A549 treated with Mapracorat at 1 μM for 4 hours (cell line): ENCODE measurements around the gene RAB11FIP3. TPM values are rescaled to one million over a fixed set of nuclear protein-coding genes. Genes with fewer than 3 reads are reported as not detected.

Source experiments
- total RNA-seq: library from RNA; stranded (reverse); fragments of 200-300 nt; extraction: Qiagen RNA extraction; gene quantifications from 5 replicates; pipeline ENCODE4 v1.2.3, GENCODE V29; 2022

The RAB11FIP3 gene, protein sequence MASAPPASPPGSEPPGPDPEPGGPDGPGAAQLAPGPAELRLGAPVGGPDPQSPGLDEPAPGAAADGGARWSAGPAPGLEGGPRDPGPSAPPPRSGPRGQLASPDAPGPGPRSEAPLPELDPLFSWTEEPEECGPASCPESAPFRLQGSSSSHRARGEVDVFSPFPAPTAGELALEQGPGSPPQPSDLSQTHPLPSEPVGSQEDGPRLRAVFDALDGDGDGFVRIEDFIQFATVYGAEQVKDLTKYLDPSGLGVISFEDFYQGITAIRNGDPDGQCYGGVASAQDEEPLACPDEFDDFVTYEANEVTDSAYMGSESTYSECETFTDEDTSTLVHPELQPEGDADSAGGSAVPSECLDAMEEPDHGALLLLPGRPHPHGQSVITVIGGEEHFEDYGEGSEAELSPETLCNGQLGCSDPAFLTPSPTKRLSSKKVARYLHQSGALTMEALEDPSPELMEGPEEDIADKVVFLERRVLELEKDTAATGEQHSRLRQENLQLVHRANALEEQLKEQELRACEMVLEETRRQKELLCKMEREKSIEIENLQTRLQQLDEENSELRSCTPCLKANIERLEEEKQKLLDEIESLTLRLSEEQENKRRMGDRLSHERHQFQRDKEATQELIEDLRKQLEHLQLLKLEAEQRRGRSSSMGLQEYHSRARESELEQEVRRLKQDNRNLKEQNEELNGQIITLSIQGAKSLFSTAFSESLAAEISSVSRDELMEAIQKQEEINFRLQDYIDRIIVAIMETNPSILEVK
- total RNA-seq: 22.9 to 30.3 TPM (median 25.1 TPM) in 5 replicates

DNA sequence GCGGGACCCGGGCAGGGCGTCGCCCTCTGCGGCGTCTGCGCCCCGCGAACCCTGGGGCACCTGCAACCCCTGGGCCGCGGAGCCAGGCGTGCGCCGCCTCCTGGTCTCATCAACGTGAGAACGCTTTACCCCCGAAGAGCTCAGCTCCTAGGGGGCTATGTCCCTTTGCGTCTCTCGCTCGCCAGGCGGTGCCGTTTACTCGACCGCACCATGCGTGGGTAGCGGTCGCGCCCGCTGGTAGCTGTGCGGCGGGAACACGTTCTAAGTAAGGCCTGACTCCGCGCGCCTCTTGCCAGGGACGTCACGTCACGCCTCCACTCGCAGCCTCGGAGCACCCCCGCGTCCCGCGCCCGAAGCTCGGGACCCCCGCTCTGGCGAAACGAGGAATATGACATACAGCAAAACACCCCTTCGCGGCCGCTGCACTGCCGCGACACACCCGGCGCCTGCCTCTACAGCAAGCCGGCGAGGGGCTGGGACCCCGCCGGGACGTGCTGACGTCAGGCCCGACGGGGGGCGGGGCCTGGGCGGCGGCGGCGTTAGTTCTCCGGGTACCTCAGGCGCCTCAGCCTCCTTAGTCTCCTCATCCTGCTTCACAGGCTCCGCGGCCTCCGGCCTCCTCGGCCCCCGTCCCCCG is at the start of gene RAB11FIP3:
TSS of gene RAB11FIP3 (plus strand) at position 568 of the 637 bp plus-strand sequence. CDS start 358 bp downstream, outside the sequence.

DNA sequence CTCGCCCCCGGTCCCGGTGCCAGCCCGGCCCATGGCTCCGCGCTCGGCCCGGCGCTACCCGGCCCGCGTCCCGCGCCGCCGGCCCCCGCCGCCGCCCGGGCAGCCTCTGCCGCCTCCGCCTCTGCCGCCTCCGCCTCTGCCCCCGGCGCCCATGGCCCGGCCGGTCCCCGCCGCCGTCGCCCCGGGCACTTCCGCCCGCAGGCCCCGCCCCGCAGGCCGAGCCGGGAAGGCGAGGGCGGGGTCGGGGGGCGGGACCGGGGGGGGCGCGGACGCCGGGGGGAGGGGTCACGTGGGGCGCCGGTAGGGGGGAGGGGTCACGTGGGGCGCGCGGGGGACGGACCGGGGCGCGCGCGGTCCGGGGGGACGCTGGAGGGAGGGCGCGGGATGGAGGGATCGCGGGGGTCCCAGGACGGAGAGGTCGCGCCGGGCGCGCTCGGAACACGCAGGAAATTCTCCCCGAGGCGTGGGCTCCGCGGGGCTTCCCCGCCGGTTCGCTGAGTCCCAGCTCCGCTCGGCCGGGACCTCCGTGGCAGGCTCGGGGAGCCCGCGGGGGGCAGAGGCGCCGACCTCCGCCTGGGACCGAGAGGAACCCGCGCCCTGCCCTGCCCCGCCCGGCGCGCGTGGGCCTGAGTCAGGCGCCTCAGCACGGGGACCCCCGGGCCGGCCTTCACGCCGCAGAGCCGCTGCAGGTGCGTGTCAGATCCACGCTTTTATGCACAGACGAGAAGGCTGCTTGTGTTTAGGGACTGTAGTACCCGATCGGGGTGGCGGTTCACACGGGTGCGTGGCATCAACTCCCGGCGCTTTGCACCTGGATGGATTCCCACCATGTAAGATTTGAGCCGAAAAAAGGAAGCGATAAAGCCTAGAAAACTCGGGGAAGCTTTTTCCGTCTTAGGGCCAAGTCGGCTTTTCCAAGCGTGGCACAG is 43.4 kb upstream of the RAB11FIP3 start, which contains the start of gene PGAP6:
TSS of gene PGAP6 (minus strand) at position 190 of the 929 bp plus-strand sequence. CDS start at position 33, 157 bp downstream.

DNA sequence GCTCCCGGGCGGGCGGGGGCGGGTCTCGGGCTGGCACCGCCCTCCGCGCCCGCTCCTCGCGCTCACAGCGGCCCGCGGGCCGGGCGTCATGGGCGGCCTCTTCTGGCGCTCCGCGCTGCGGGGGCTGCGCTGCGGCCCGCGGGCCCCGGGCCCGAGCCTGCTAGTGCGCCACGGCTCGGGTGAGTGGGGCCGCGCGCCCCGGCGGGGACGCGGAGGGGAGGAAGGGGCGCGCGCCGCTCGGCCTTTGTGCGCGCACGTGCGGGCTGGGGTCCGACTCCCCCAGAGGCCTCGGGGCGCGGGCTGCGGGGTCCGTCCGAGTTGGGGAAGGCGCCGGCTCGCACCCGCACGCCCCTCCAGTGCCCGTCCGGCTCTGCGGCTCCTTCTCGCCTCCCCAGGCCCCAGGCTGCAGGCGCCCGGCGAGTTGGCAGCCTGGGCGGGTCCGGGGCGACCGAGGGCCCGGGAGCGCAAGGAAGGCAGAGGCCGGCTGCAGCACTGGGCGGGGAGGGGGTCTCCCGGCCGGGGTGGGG is 28.3 kb upstream of the RAB11FIP3 start, which contains the start of gene NME4:
TSS of gene NME4 (plus strand) at position 65 of the 527 bp plus-strand sequence. CDS start at position 89, 24 bp downstream.

DNA sequence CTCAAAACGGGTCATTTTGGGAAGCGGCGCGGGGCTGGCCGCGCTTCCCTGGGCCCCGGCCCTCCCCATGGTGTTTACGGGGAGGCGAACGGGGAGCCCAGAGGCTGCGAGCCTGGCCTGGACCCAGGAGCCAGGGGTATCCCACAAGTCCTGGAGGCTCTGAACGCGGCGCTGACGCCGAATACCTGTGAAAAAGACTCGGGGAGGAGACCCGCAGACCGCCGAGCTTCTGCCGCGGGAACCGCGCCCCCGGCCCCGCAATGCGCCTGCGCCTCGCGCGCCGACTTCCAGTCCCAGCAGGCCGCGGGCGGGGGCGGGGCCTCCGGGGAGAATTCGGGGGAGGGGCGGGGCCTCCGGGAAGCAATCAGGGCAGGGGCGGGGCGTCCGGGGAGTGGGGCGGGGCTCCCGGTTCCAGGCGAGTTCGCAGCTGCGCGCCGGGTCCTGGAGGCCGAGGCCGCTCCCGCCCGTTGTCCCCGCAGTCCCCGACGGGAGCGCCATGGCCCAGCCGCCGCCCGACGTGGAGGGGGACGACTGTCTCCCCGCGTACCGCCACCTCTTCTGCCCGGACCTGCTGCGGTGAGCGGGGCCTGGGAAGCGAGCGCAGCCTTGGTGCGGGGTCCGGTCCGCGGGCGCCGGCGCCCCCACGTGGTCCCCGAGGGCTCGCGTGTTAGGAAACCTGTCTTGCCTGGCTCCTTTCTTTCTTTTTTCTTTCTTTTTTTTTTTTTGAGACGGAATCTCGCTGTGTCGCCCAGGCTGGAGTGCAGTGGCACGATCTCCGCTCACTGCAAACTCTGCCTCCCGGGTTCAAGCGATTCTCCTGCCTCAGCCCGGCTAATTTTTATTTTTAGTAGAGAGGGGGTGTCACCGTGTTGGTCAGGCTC is 23.7 kb upstream of the RAB11FIP3 start, which contains the start of gene DECR2:
TSS of gene DECR2 (plus strand) at position 418 of the 881 bp plus-strand sequence. CDS start at position 497, 79 bp downstream.

DNA sequence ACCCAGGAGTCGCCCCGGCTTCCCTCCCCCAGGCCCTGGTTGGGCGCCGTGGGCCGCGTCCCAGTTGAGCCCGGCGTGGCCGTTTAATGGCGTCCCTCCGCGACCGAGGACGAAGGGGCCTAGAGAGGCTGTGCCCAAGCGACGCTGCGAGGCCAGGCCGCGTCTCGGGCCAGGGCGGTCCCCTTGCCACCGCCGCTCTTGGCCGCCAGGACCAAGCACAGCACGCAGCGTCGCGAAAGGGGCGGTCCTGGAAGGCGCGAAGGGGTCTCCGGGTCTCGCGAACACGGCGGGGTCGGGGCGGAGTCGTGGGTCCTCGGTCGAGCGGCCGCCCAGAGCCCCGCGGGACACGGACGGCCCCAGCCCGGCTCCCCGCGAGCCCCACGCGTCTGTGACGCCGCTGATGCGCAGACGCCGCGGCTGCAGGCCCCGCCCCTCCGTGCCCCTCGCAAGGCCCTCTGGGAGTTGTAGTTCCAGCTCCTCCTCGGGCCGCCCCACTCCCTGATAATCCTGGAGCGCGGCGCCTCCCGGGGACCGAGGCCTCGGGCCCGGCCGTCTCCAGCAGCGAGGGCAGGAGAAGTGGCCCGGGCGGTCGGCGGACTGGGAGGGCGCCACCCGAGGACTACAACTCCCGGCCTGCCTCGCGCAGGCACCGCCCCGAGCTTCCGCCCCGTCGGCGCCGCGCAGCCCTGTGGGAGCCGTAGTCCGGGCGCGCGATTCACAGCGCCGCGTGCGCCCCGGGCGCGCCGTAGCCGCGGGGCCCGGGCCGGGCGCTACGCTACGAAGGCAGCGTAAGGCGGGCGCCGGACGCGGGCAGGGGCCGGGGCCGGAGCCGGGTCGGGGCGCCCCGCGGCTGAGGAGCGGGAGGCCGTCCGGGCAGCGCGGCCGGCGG is 101.8 kb downstream of the RAB11FIP3 start, which contains the start of gene CAPN15:
TSS of gene CAPN15 (plus strand) at position 698 of the 889 bp plus-strand sequence. CDS start 19,127 bp downstream, outside the sequence.

DNA sequence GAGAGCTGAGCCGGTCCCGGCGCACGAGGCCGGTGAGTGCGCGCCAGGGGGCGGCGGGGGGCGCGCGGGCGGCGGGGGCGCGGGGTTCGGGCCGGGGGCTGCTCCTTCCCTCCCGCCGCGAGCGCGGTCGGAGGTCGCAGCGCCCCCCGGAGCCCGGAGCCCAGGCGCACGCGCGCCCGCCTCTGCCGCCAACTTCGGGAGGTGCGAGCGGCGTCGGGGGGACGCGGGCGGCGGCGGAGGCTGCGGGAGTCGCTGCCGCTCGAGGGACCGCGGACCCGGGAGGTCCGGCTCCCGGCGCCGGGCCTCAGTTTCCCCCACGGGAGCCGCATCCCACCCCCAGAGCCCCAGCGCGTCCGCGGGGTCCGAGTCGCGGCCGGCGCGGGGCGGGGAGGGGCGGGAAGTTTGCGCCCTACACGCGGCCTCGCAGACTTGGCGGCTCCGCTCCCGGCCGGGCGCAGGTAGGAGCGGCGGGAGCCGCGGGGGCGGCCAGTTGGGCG is 134.8 kb downstream of the RAB11FIP3 start, which contains the start of gene PRR35:
TSS of gene PRR35 (plus strand) at position 191 of the 497 bp plus-strand sequence. CDS start 2,901 bp downstream, outside the sequence.

DNA sequence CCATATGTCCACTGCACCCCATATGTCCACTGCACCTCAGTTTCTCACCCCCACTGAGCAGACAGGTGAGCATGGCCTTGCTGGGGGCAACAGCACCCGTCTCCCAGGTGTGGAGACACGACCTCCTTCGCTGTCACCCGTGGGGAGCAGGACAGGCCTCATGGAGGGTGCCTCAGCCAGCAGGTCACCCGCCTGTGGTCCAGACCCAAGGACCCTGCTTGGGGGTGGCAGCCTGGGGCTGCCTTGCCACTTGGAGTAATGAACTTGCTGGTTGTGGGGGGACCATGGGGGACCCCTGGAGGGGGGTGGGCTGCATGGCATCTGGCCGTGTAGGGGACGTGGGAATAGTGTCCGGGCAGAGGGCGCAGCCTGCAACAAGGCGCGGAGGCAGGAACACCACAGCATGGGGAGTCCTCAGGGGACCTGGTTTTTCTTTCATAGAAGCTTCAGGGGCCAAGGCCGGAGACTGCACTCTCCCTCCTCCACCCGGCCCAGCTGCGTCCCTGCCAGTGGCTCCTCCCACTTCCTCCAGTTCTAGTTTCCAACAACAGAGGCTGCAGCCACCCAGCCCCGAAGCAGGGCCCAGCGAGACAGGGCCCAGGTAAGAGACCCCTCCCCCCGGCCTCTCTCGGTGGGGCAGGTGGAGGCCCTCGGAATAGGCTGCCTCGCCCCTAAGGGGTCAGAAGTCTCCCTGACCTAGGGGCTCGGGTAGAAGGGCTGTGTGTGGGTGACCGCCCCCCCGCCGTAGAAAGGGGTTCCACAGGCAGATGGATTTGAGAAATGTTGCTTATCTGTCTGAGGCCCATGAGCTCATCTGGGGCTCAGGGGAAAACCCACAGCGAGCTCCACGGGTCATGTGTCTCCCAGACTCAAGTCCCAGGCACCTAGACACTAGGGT is 141.3 kb downstream of the RAB11FIP3 start, which contains the start of gene NHLRC4:
TSS of gene NHLRC4 (plus strand) at position 531 of the 898 bp plus-strand sequence. CDS start 1,043 bp downstream, outside the sequence.

DNA sequence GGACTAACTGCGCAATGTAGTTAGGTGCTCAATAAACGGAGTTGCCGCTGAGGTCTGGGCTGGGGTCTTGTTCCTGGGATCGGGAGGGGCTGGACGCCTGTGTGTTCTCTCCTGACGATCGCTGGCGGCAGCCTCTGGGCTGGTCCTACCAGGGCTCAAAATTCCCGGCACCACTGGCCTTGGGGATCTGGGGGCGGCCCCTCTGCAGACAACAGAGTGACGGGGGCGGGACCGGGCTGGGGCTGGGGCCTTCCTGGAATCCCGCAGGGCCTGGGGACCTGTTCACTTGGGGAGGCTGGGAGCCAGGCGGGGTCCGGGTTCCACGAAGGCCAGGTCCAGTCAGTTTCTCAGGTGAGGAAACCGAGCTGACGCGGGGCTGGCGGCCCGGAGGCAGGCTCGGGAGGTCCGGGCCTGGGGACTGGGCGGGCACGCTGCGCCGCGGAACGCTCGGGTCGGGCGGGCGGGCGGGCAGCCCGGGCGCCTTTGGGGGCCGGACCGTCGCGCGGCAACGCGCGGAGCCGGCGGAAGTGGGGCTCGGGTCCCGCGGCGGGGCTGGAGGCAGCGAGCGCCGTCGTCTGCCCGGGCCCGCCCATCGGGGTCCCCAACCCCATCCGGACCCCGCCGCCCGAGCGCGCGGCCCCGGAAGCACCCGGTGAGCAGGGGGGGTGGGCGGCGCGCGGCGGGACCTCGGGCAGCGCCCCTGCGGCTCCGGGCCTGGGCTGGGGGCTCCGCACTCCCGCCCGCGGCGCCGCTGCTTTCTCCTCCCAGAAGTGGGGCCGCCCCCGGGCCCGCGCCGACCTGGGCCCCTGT is 144.2 kb downstream of the RAB11FIP3 start, which contains the start of gene PIGQ:
TSS of gene PIGQ (plus strand) at position 524 of the 810 bp plus-strand sequence. CDS start 4,107 bp downstream, outside the sequence.

Other genes with a start within 250 kb of the RAB11FIP3 start
- gene HBA1, start 249.0 kb upstream of the RAB11FIP3 start, total RNA-seq: 0.87 to 2.8 TPM (median 1.5 TPM) in 4 of 5 replicates, not detected in the other
- 4.6 to 8.2 TPM (median 7.1 TPM) in 5 replicates for gene HBQ1, start 245.2 kb upstream of the RAB11FIP3 start, total RNA-seq
- 41.1 to 48.4 TPM (median 46.1 TPM) in 5 replicates for gene LUC7L, start 196.2 kb upstream of the RAB11FIP3 start, total RNA-seq
- gene FAM234A, start 190.8 kb upstream of the RAB11FIP3 start, total RNA-seq: 40.8 to 49.2 TPM (median 48.4 TPM) in 5 replicates
- gene RGS11, start 149.7 kb upstream of the RAB11FIP3 start, total RNA-seq: 3.4 to 5.4 TPM (median 4.9 TPM) in 5 replicates
- 2.7 to 3.4 TPM (median 3.2 TPM) in 5 replicates for gene ARHGDIG, start 145.1 kb upstream of the RAB11FIP3 start, total RNA-seq
- gene PDIA2, start 142.5 kb upstream of the RAB11FIP3 start, total RNA-seq: 0.11 to 0.65 TPM (median 0.42 TPM) in 5 replicates
- 24.5 to 34.7 TPM (median 31.7 TPM) in 5 replicates for gene AXIN1, start 72.9 kb upstream of the RAB11FIP3 start, total RNA-seq
- gene MRPL28, start 55.1 kb upstream of the RAB11FIP3 start, total RNA-seq: 121 to 139 TPM (median 132 TPM) in 5 replicates
- gene PGAP6, start 43.7 kb upstream of the RAB11FIP3 start, total RNA-seq: 28.8 to 39.8 TPM (median 37.5 TPM) in 5 replicates
- gene NME4, start 28.4 kb upstream of the RAB11FIP3 start, total RNA-seq: 288 to 451 TPM (median 424 TPM) in 5 replicates
- 20.9 to 31.4 TPM (median 26.9 TPM) in 5 replicates for gene DECR2, start 23.8 kb upstream of the RAB11FIP3 start, total RNA-seq
- gene CAPN15, start 102.1 kb downstream of the RAB11FIP3 start, total RNA-seq: 39.5 to 81.2 TPM (median 72.0 TPM) in 5 replicates
- gene PRR35, start 134.7 kb downstream of the RAB11FIP3 start, total RNA-seq: 0.09 to 0.24 TPM (median 0.20 TPM) in 5 replicates
- gene NHLRC4, start 141.4 kb downstream of the RAB11FIP3 start, total RNA-seq: 0.06 to 0.26 TPM (median 0.19 TPM) in 5 replicates
- 26.9 to 42.7 TPM (median 40.1 TPM) in 5 replicates for gene PIGQ, start 144.3 kb downstream of the RAB11FIP3 start, total RNA-seq
- 12.0 to 18.7 TPM (median 17.9 TPM) in 5 replicates for gene RAB40C, start 164.4 kb downstream of the RAB11FIP3 start, total RNA-seq
- 0.08 to 0.23 TPM (median 0.12 TPM) in 5 replicates for gene WFIKKN1, start 205.3 kb downstream of the RAB11FIP3 start, total RNA-seq
- gene METTL26, start 210.7 kb downstream of the RAB11FIP3 start, total RNA-seq: 80.9 to 144 TPM (median 141 TPM) in 5 replicates
- gene MCRIP2, start 216.2 kb downstream of the RAB11FIP3 start, total RNA-seq: 16.7 to 43.3 TPM (median 41.7 TPM) in 5 replicates
- gene WDR90, start 223.7 kb downstream of the RAB11FIP3 start, total RNA-seq: 16.0 to 32.2 TPM (median 30.2 TPM) in 5 replicates
- 60.6 to 101 TPM (median 96.1 TPM) in 5 replicates for gene RHOT2, start 242.5 kb downstream of the RAB11FIP3 start, total RNA-seq